Stomach (tissue), 9 donors: Measurements from ENCODE around the gene GABRG3. TPM values are rescaled to one million over a fixed set of nuclear protein-coding genes. Genes with fewer than 3 reads are reported as not detected.

ENCODE experiments used
- DNase-seq, 2 donors: peaks; one replicate each; pipeline versions ENCODE4 v3.0.0 to v3.0.0-alpha.2; 2013 to 2019
- H3K27ac ChIP-seq, 5 donors: fragments of 200-600 bp in 4 of 5; sonication (generic) in 4 of 5; one replicate each; pipeline ENCODE4 v1.5.1; 2013 to 2019; ENCODE audit warnings: mild to moderate bottlenecking in 1 of 5, moderate library complexity in 1 of 5
- H3K27me3 ChIP-seq, 3 donors: fragments of 200-600 bp; sonication (generic); one replicate each; pipeline ENCODE4 v1.5.1; 2017 to 2019; ENCODE audit warnings: mixed run types in 1 of 3
- H3K36me3 ChIP-seq, 4 donors: fragments of 200-600 bp; sonication (generic); 1 replicate in 3 of 4; 2 replicates in 1 of 4; pipeline ENCODE4 v1.5.1; 2016 to 2019
- H3K4me1 ChIP-seq, 4 donors: fragments of 200-600 bp; sonication (generic); one replicate each; pipeline ENCODE4 v1.5.1; 2016 to 2019
- H3K4me3 ChIP-seq, 4 donors: fragments of 200-600 bp; sonication (generic) in 3 of 4; one replicate each; pipeline ENCODE4 v1.5.1; 2016 to 2019; ENCODE audit warnings: mild to moderate bottlenecking in 1 of 4
- H3K9me3 ChIP-seq, 4 donors: fragments of 200-600 bp; sonication (generic); one replicate each; pipeline ENCODE4 v1.5.1; 2016 to 2019
- CTCF ChIP-seq, 7 experiments: fragments of 450-650 bp in 4 of 7; fragments of 200-600 bp in 3 of 7; sonication (generic) in 3 of 7; IDR thresholded peaks; one replicate each; pipeline ENCODE4 v1.5.1; 2016 to 2019; ENCODE audit warnings: antibody characterized with exemption in 7 of 7, control low read depth in 2 of 7, mild to moderate bottlenecking in 1 of 7
- EP300 ChIP-seq: sonication (generic); formaldehyde crosslinking; IDR thresholded peaks from one replicate; pipeline ENCODE4 v1.6.1; 2017; ENCODE audit warnings: antibody characterized with exemption
- POLR2A ChIP-seq, 4 donors: fragments of 450-650 bp; IDR thresholded peaks; one replicate each; pipeline ENCODE4 v1.6.1; 2016; ENCODE audit warnings: antibody characterized with exemption in 4 of 4, control low read depth in 2 of 4, mild to moderate bottlenecking in 1 of 4, moderate library complexity in 1 of 4
- POLR2AphosphoS5 ChIP-seq, 3 donors: sonication (generic); formaldehyde crosslinking; IDR thresholded peaks; one replicate each; pipeline ENCODE4 v1.6.1; 2016; ENCODE audit warnings: antibody characterized with exemption in 3 of 3
- whole genome bisulfite sequencing, 5 donors: extraction: QIAGEN DNeasy Blood & Tissue Kit in 3 of 5; methylation state at CpG; one replicate each; pipeline versions ENCODE4 v1.1.5 to v1.1.7; 2013 to 2018; 5-methylcytosine and 5-hydroxymethylcytosine counted together
- intact Hi-C: fragments of 100-400 bp; cut with DNase I; formaldehyde crosslinking; loops from one replicate; pipeline ENCODE4 v1.15.1; 2023; ENCODE audit warnings: low total_unique reads
- polyA plus RNA-seq, 3 donors: library from polyadenylated mRNA; stranded (reverse); fragments of 200-250 nt; gene quantifications; one replicate each; pipeline ENCODE4 v1.2.3, GENCODE V29; 2013
- total RNA-seq, 5 donors: library from RNA; depleted of rRNA; stranded (reverse); fragments of >200 nt; gene quantifications; one replicate each; pipeline versions ENCODE4 v1.1.0 to v1.2.3, GENCODE V29; 2014 to 2016
- donor health status: healthy with polysubstance abuse.
- donor health status: Bipolar disorder and iron deficiency.
- donor health status: healthy.

The GABRG3 gene
- total and polyA plus RNA-seq, 8 donors = 0.37 to 1.5 TPM; not detected in 6

- H3K9me3 ChIP-seq = peaks cover 0 to 14% (median 10%) of the 10 kb centered on the region in 4 donors
- peak in 1 of 2 donors; percentile 33 for DNase-seq
- WGBS, 5 donors = 32 to 49% (median 45%) methylated on average over 4 of the region's 4 CpGs
Observed at GRCh38 chr15:27448986-27449385, 478.0 kb downstream of the GABRG3 start.

GRCh38 chr15:27449941-27450340, 479.0 kb downstream of the GABRG3 start:
- Histone ChIP-seq H3K36me3 (no peaks in the 10 kb centered on the region), H3K27me3 (peaks cover 0 to 8% (median 0%) of the 10 kb centered on the region in 3 donors), H3K4me1 (no peaks in the 10 kb centered on the region), H3K4me3 (no peak overlapping the region), H3K27ac (no peak overlapping the region), H3K9me3 (peaks cover 0 to 12% (median 10%) of the 10 kb centered on the region in 4 donors)
- intact Hi-C loops = no loop called here
- no peak for TF ChIP-seq POLR2A (IDR thresholded peaks at IDR 0.05)
- TF ChIP-seq POLR2AphosphoS5 (IDR thresholded peaks at IDR 0.05) = no peak
- TF ChIP-seq CTCF (IDR thresholded peaks at IDR 0.05) = no peak
- no peak for TF ChIP-seq EP300
- WGBS, 5 donors = 55 to 69% (median 62%) methylated on average over 5 of the region's 5 CpGs
- DNase-seq = no peak

More at GRCh38 chr15:27448986-27449385, 478.0 kb downstream of the GABRG3 start:
- H3K4me3 ChIP-seq = no peak overlapping the region
- H3K36me3 ChIP-seq = no peaks in the 10 kb centered on the region
- intact Hi-C loops = no loop called here
- H3K4me1 ChIP-seq = no peaks in the 10 kb centered on the region
- no peak for TF ChIP-seq POLR2AphosphoS5 (IDR thresholded peaks at IDR 0.05)
- no peak for TF ChIP-seq EP300
- no peak for TF ChIP-seq POLR2A (IDR thresholded peaks at IDR 0.05)
- TF ChIP-seq CTCF (IDR thresholded peaks at IDR 0.05) = no peak
- peaks cover 0 to 8% (median 0%) of the 10 kb centered on the region in 3 donors for H3K27me3 ChIP-seq
- H3K27ac ChIP-seq = no peak overlapping the region

- intact Hi-C loops = no loop called here
- WGBS, 5 donors = 64 to 66% (median 66%) methylated on average over 13 of the region's 13 CpGs
- no peak for DNase-seq
- H3K27ac ChIP-seq = no peak overlapping the region
- no peaks in the 10 kb centered on the region for H3K27me3 ChIP-seq
- H3K9me3 ChIP-seq = peaks cover 0 to 14% (median 6%) of the 10 kb centered on the region in 4 donors
- no peak overlapping the region for H3K4me3 ChIP-seq
- no peak for TF ChIP-seq EP300
- TF ChIP-seq POLR2AphosphoS5 (IDR thresholded peaks at IDR 0.05) = no peak
- TF ChIP-seq POLR2A (IDR thresholded peaks at IDR 0.05) = no peak
- TF ChIP-seq CTCF (IDR thresholded peaks at IDR 0.05) = no peak
- no peaks in the 10 kb centered on the region for H3K4me1 ChIP-seq
- no peaks in the 10 kb centered on the region for H3K36me3 ChIP-seq
Observed at GRCh38 chr15:27454281-27455075, 483.5 kb downstream of the GABRG3 start.

GRCh38 chr15:27456807-27457206, 485.8 kb downstream of the GABRG3 start:
- no peak overlapping the region for H3K4me3 ChIP-seq
- H3K27ac ChIP-seq = no peak overlapping the region
- intact Hi-C loops = no loop called here
- H3K9me3 ChIP-seq = peaks cover 0 to 17% (median 7%) of the 10 kb centered on the region in 4 donors
- no peaks in the 10 kb centered on the region for H3K4me1 ChIP-seq
- WGBS, 5 donors = 61 to 83% (median 68%) methylated on average over 5 to 6 of the region's 6 CpGs
- DNase-seq = no peak
- H3K36me3 ChIP-seq = no peaks in the 10 kb centered on the region
- H3K27me3 ChIP-seq = no peaks in the 10 kb centered on the region
- TF ChIP-seq CTCF (IDR thresholded peaks at IDR 0.05) (no peak), POLR2A (IDR thresholded peaks at IDR 0.05) (no peak), POLR2AphosphoS5 (IDR thresholded peaks at IDR 0.05) (no peak), EP300 (no peak)
